GM20431 (cell line): ENCODE measurements around the gene ZNF79.
"Not testable (repeated sequence)": the region's sequence is repeated elsewhere in the genome, so short reads cannot be mapped to it uniquely, and the experiment has no call there.

Source experiments
- in situ Hi-C: fragments of 300-500 bp; cut with MseI, MboI; formaldehyde crosslinking; loops from one replicate; pipeline ENCODE4 v1.15.0; 2020; ENCODE audit warnings: low sequenced_read_pairs; ENCODE audit not compliant: unreplicated experiment

ZNF79 gene

GRCh38 chr9:127451608-127451857 is 27.4 kb downstream of the ZNF79 start:
- in situ Hi-C loops = no loop called here

DNA sequence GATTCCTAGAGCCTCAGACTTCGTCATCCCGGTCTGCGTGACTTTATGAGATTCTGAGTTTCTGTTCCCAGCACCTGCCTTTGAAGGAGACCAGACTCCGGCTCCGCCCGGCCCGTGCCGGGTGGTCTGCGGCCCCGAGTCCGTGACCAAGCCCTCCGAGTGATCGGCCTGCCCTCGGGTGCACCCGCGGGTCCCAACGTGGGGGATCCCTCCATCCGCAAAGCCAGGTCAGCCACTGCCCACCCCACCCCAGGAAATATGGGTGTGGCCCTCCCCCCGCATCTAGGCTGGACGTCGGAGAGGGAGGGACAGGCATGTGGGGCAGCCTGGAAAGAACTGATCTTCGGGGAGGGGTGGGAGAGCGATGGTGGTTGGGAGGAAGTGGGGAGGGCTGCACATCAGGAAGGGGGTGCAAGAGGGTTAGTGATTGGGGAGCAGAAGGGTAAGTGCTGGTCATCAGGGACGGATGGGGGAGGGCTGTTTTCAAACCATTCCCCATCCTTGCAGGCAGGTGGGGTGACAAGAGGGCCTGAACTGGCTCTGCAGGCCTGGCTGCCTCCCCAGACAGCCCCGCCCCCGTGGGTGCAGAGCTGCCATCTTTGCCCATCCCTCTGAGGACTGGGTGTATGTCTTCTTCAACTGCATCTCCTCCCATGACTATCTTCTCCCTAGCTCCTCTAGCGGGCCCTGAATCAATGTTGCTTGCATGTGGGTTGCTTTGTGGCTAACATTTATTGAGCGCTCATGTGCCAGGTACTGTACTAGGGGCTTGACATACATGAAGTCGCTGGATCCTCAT is 27.9 kb downstream of the ZNF79 start:
- in situ Hi-C loops = no loop called here

GRCh38 chr9:127452691-127453090 is 28.5 kb downstream of the ZNF79 start:
- in situ Hi-C loops = no loop called here

DNA sequence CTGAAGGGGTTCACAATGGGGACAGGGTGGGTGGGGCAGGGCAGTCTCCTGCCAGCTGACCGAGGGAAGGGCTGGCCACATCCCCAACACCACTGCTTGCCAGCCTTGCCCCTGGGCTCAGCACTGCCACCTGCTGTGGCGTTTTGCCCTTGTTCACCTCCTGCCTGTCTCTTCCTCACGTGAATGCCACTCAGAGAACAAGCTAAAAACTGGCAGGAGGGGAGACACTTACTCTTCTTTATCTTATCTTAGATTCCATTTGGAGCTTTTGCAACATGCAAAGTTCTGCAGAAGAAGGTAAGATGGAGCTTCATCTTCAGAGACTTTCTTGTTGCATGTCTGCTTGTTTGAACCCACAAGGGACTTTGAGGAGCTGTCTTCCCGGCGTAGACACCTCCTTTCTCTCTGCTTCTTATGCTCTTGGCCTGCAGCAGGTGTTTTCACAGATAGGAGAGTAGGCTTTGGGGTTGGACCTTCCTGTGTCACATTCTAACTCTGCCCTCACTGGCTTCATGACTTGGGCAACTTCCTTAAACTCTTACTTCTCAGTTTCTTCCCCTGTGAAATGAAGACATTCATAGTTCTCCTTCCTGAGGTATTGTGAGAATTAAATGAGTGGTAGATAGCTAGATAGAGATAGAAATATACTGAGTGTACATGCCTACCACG is 31.3 kb downstream of the ZNF79 start:
- in situ Hi-C loops = no loop called here

DNA sequence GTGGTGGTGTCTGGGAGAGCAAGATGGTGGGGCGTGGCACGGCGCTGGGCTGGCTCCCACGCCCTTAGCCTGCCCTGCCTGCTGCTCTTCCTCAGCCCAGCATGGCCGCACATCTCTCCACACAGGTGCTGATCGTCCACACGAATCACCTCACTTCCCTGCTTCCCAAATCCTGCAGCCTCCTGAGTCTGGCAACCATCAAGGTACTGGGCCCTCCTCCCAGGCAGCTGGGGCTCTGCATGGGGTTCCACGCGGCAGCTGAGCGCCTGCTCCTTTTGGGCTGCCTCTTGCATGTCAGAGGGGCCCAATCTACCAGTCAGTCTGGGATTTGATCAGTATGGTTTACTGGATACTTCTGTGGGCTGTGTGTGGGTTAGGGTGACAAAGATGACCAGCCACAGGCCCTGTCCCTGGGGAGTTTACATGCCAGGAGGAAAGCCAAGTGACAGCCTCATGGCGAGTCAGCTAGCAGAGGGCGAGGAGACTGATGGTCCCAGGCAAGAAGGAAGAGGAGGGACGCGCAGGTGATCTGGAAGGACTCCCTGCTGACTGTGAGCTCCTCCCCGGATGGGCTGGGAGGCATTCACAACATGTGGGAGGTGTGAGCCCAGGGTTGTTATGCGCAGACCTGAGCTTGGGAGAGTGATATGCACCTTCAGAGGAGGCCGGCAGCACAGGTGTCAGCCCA is 33.2 kb downstream of the ZNF79 start:
- in situ Hi-C loops = no loop called here

DNA sequence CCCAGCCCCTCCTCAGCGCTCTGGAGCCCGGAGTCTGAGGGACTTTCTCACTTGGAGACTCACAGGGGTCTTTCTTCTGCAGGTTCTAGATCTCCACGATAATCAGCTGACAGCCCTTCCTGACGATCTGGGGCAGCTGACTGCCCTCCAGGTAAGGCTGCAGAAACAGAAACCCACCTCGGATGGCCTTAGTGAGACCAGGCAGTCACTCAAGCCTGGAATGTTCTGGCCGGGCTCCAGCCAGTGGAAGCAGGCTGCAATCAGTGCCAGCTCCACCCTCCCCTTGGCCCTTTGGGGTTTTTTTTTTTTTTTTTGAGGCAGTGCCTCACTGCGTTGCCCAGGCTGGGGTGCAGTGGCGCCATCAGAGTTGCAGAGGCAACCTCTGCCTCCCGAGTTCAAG is 34.7 kb downstream of the ZNF79 start:
- in situ Hi-C loops = no loop called here

GRCh38 chr9:127463382-127463781 is 39.2 kb downstream of the ZNF79 start:
- in situ Hi-C loops = no loop called here

DNA sequence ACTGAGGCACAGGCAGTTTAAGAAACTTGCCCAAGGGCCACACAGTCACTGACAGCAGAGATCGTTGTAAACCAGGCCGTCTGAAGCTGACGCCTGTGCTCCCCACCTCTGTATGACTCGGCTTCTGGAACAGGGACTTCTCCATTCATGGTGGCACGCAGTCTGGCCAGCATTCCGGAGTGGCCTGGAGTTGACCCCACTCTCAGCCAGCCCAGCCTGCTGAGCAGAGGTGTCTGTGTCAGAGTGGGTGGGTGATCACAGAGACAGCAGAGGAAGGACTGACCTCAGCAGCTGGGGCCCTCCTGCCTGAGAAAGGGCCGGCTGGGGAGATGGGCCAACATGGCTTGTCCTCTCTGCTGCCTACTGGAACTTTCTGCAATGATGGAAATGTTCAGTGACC is 39.7 kb downstream of the ZNF79 start:
- in situ Hi-C loops = no loop called here

- in situ Hi-C loops = not testable (repeated sequence)
Measured at GRCh38 chr9:127466407-127466917, 42.3 kb downstream of the ZNF79 start.

DNA sequence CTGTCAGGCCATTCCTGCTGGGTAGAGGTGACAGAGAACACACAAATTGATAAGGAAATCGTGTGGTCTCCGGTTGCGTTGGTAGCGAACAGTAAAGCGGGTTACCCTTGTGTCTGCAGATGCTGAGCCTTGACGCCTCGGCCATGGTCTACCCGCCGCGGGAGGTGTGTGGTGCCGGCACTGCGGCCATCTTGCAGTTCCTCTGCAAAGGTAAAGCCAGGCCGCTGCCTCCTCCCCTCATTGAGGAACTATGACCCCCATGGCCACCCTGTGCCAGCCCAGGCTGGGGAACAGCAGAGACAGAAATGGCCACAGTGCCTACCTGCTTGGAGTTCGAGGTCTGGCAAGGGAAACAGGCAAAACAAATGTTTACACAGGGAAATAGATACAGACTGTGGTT is 43.4 kb downstream of the ZNF79 start:
- in situ Hi-C loops = no loop called here

- in situ Hi-C loops = no loop called here
Measured at GRCh38 chr9:127470662-127471061, 46.5 kb downstream of the ZNF79 start.

- in situ Hi-C loops = no loop called here
Measured at GRCh38 chr9:127473501-127473900, 49.3 kb downstream of the ZNF79 start.

DNA sequence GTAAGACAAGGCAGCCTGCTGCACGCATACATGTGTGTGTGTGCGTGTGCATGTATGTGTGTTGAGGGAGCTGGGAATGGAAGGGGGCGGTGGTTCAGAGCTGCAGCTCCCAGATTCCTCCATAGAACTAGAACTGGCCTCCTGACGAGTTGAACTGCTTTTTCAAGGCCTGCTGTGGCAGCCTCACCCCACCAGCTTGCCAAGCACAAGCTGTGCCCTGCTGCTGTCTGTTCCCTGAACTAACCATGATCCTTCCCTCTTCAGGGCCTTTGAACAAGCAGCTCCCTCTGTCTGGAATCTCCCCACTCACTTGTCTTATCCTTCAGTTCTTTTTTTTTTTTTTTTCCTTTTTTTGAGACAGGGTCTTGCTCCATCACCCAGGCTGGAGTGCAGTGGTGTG is 49.8 kb downstream of the ZNF79 start:
- in situ Hi-C loops = no loop called here

DNA sequence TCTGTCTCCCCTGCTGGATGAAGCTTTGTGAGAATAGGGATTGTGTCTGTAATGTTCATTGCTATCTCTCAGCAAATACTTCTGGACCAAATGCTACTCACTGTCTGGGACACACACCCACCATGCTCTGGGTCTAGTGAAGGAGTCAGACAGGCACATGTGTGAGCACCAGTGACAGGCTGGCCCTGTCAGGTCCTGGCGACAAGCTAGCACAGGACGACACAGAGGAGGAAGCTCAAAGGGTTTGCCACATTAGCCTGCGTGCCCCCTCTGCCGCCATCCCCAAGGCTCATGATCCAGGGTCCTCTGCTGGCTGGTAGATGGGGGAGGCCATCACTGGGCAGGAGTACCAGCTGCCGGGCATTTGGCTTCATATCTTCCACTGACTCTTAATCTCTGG is 50.4 kb downstream of the ZNF79 start:
- in situ Hi-C loops = no loop called here

DNA sequence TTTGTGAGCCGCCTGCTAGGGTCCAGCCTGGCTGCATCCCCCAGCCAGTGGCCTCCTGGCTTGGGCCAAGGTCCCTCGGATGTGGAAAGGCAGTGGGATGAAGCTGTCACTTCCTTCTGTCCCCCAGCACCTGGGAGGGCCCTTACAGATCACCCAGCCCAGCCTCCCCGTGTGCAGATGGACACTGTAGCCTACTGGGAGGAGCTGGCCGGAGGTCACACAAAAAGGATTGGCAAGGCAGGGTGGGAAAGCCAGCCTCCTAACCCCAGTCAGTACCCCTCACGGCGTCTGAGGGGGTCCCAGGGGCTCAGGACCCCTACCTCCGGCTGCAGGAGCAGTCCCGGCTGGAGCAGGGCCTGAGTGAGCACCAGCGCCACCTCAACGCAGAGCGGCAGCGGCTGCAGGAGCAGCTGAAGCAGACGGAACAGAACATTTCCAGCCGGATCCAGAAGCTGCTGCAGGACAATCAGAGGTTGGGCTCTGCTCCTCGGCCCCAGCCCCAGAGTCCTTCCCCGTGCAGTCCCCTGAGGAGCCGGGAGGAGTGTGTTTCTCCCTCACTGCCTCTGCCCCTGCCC is 55.4 kb downstream of the ZNF79 start:
- in situ Hi-C loops = no loop called here

- in situ Hi-C loops = no loop called here
Measured at GRCh38 chr9:127482662-127483061, 58.5 kb downstream of the ZNF79 start.

- in situ Hi-C loops = no loop called here
Measured at GRCh38 chr9:127485995-127486394, 61.8 kb downstream of the ZNF79 start.

DNA sequence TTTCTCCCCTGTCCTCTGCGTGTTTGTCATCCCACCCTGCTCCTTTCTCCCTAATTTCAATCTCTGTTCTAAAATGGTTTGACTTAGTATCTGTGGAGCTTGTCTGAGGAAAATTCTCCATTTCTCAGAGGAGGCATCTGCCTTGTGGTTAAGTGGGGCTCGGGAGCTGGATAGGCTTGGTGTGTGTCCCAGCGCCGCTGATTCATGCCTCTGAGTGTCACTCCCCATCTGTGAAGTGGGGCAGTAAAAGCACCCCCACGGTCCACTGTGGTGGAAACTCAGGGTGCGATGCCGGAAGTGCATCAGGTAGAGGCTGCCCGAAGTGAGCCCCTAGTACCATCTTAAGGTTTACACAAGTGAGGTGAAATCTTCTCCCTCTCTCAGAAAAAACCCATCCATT is 64.8 kb downstream of the ZNF79 start:
- in situ Hi-C loops = no loop called here

- in situ Hi-C loops = no loop called here
Measured at GRCh38 chr9:127489471-127490115, 65.4 kb downstream of the ZNF79 start.

DNA sequence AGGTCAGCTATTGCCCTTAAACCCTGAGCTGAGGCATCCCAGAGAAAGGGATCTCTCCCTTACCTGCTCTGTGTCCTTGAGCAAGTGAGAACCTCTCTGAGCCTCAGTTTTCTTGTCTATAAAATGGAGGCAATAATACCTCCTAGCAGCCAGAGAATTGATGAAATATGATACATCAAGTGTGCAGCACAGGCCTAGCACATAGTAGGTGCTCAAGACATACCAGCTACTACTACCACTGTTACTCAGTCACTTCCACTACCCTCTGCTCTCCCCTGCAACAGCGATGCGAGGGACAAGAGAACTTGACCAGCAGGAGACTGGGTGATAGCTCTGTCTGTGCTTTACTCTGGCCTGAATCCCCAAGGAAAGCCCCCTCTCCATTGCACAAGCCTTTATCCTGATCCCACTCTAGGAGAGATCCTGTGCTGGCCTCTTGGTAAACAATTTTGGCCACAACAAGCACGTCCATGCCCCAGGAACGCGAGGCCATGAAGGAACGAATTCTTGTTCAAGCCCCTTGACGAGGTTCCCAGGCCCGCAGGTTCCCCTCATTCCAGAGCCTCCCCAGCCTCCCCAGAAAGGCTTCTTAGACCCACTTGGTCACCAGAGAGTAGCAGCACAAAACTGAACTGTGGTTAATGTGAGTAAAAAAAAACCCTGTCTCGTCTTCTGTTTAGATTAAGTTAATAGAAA is 66.5 kb downstream of the ZNF79 start:
- in situ Hi-C loops = no loop called here
